Spleen (tissue), 7 donors: ENCODE data around the gene HAUS3.

Experiments used
- POLR2A ChIP-seq, 3 donors: fragments of 450-650 bp; IDR thresholded peaks; one replicate each; pipeline ENCODE4 v1.5.1; 2017; ENCODE audit warnings: antibody characterized with exemption in 3 of 3, mild to moderate bottlenecking in 1 of 3
- TF ChIP-seq, protein P1 (sequence below), 11 experiments: fragments of 200-600 bp in 7 of 11; fragments of 450-650 bp in 4 of 11; sonication (generic) in 4 of 11; IDR thresholded peaks in 8 of 11; conservative IDR thresholded peaks in 3 of 11; 1 replicate in 7 of 11; 2 replicates in 4 of 11; pipeline versions ENCODE4 v1.4.0 to v1.8.0; 2016 to 2021; ENCODE audit warnings: antibody characterized with exemption in 11 of 11, inconsistent platforms in 4 of 11, mild to moderate bottlenecking in 1 of 11
- donor health status: DM: no; HTN: no; CAD: no; lungs with moderate emphysema.
- donor health status: DM: no; HTN: no; CAD: no.
- donor health status: DM: no; HTN: no; CAD: no.

DNA sequence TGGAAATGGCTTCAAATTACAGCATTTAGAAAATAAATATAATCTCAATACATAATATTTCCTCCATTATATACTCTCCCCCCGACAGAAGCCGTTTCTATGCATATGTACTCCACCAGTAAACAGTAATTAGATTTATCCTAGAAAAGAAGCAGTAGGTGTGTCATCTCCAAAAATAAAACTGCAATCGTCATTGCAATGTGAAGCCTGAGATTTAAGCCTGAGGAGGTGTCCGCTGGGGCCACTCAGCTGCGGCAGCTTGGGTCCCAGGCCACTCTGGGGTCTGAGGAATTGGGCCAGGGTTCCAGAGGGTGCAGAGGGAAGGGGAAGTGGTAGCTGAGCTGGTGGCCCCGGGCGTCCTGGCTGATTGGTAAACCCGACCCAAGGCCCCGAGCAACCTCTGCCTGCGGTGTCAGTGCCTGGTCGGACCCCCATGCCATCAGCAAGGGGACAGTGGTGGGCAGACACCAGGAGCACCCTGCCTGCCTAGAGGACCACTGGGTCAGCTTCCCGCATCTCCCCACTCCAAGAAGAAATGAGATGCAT is 27.8 kb upstream of the HAUS3 start:
- TF ChIP-seq POLR2A (IDR thresholded peaks at IDR 0.05), result no peak
- TF ChIP-seq, protein P1, sequence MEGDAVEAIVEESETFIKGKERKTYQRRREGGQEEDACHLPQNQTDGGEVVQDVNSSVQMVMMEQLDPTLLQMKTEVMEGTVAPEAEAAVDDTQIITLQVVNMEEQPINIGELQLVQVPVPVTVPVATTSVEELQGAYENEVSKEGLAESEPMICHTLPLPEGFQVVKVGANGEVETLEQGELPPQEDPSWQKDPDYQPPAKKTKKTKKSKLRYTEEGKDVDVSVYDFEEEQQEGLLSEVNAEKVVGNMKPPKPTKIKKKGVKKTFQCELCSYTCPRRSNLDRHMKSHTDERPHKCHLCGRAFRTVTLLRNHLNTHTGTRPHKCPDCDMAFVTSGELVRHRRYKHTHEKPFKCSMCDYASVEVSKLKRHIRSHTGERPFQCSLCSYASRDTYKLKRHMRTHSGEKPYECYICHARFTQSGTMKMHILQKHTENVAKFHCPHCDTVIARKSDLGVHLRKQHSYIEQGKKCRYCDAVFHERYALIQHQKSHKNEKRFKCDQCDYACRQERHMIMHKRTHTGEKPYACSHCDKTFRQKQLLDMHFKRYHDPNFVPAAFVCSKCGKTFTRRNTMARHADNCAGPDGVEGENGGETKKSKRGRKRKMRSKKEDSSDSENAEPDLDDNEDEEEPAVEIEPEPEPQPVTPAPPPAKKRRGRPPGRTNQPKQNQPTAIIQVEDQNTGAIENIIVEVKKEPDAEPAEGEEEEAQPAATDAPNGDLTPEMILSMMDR (IDR thresholded peaks at IDR 0.05 in 8 of 11, conservative IDR thresholded peaks at IDR 0.05 in 3 of 11), result no peak
